ENCODE data around the gene TMEM106B. TPM values are rescaled to one million over a fixed set of nuclear protein-coding genes. Genes with fewer than 3 reads are reported as not detected.

The TMEM106B gene
- total RNA-seq, 2 experiments from 2014 or later, result 5.6 to 9.6 TPM

DNA sequence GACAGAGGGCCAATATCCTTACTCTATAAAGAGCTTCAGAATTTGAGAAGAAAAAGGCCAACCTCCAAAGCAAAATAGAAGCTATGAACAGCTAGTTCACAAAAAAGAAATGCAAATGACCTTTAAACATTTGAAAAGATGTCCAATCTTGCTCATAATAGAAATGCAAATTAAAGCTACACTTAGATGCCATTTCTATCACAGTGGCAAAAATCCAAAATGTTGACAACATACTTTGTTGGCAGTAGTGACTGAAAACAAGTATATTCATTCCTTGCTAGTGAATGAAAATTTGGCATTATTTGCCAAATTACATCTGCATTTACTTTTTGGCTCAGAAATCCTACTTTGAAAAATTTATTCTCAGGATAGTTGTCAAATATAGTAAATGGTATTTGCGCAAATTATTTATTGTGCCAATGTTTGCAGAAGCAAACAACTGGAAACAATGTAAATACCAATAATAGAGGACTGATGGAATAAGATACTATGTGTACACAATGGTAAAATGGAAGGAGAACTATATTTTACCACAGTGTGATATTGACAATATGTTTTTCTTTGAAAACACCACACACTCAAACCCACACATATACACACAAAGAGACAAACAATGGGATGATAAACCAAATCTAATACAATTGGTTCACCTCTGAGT, 9.4 kb downstream of the TMEM106B start:
- POLR2A ChIA-PET, result interaction anchor here (0.5 to 0.7 kb wide), 2 partner anchors 169 to 455 kb away, joined by 3 read pairs; no protein-coding TSS in a partner anchor
- CTCF ChIA-PET (ENCODE audit: unreplicated experiment), result no interaction called here
- no peak for DNase-seq (ENCODE audit: low spot score)

DNA sequence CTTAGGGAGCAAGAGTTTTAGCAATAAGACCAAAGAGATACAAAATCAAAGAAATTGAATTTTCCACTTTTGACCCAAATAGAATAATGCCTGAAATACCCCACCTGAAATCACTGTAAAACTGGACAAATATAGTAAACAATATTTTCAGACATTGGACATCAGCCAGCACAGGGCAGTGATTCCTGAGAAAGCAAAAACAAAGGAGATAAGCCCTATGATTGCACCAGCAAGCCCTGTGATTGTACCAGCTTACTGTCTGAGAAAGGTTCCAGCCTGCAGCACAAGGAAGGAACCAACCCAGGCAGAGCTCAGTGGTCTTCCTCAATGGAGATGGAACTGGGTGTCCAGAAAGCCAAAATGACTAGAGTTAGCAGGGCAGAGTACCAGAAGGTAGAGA, 10.3 kb downstream of the TMEM106B start:
- DNase-seq (ENCODE audit: low spot score), result no peak
- H3K9me3 ChIP-seq (ENCODE audit: low read length), result no peaks in the 10 kb centered on the region
- H3K79me2 ChIP-seq (ENCODE audit: insufficient read depth, low read depth, low read length), result no peaks in the 10 kb centered on the region
- CTCF ChIA-PET (ENCODE audit: unreplicated experiment), result no interaction called here
- TF ChIP-seq, protein P1, sequence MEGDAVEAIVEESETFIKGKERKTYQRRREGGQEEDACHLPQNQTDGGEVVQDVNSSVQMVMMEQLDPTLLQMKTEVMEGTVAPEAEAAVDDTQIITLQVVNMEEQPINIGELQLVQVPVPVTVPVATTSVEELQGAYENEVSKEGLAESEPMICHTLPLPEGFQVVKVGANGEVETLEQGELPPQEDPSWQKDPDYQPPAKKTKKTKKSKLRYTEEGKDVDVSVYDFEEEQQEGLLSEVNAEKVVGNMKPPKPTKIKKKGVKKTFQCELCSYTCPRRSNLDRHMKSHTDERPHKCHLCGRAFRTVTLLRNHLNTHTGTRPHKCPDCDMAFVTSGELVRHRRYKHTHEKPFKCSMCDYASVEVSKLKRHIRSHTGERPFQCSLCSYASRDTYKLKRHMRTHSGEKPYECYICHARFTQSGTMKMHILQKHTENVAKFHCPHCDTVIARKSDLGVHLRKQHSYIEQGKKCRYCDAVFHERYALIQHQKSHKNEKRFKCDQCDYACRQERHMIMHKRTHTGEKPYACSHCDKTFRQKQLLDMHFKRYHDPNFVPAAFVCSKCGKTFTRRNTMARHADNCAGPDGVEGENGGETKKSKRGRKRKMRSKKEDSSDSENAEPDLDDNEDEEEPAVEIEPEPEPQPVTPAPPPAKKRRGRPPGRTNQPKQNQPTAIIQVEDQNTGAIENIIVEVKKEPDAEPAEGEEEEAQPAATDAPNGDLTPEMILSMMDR (conservative IDR thresholded peaks at IDR 0.05; ENCODE audit: low read length), result no peak
- TF ChIP-seq EZH2phosphoT487 (IDR thresholded peaks at IDR 0.05; ENCODE audit: borderline replicate concordance, low read depth, low read length), result no peak
- no peak overlapping the region for H3K4me2 ChIP-seq (ENCODE audit: low read length)
- POLR2A ChIA-PET, result interaction anchor here (0.6 kb wide), 1 partner anchor 509 kb away, joined by 3 read pairs; no protein-coding TSS in a partner anchor
- H3K27ac ChIP-seq (ENCODE audit: low read depth, low read length, poor library complexity, severe bottlenecking), result no peak overlapping the region
- peaks cover 3% of the 10 kb centered on the region; the same call in 1 of the 2 replicates for H3K36me3 ChIP-seq (ENCODE audit: insufficient read depth, low read length)
- peaks cover 9% of the 10 kb centered on the region for H3K4me1 ChIP-seq (ENCODE audit: insufficient read depth, low read length, poor library complexity, severe bottlenecking)
- no peak overlapping the region for H2AFZ ChIP-seq (ENCODE audit: low read length)
- H3K9me2 ChIP-seq (ENCODE audit: insufficient read depth, low read length), result no peaks in the 10 kb centered on the region
- intact Hi-C loops (cut with micrococcal nuclease; ENCODE audit: unreplicated experiment), result no loop called here
- no peaks in the 10 kb centered on the region for H4K20me1 ChIP-seq (ENCODE audit: insufficient read depth, low read length)
- H3K4me3 ChIP-seq (ENCODE audit: low read depth, low read length, poor library complexity, severe bottlenecking), result no peak overlapping the region
- BruUV-seq (replicated peaks), result no TSS peak

More for the DNA sequence above, 9.4 kb downstream of the TMEM106B start:
- intact Hi-C loops (cut with micrococcal nuclease; ENCODE audit: unreplicated experiment), result no loop called here
- no TSS peak for BruUV-seq (replicated peaks)
- H3K36me3 ChIP-seq (ENCODE audit: insufficient read depth, low read length), result no peaks in the 10 kb centered on the region
- H3K4me3 ChIP-seq (ENCODE audit: low read depth, low read length, poor library complexity, severe bottlenecking), result no peak overlapping the region
- no peak overlapping the region for H3K4me2 ChIP-seq (ENCODE audit: low read length)
- TF ChIP-seq, protein P1 (conservative IDR thresholded peaks at IDR 0.05; ENCODE audit: low read length), result no peak
- TF ChIP-seq EZH2phosphoT487 (IDR thresholded peaks at IDR 0.05; ENCODE audit: borderline replicate concordance, low read depth, low read length), result no peak
- H3K4me1 ChIP-seq (ENCODE audit: insufficient read depth, low read length, poor library complexity, severe bottlenecking), result peaks cover 9% of the 10 kb centered on the region
- no peaks in the 10 kb centered on the region for H3K79me2 ChIP-seq (ENCODE audit: insufficient read depth, low read depth, low read length)
- no peaks in the 10 kb centered on the region for H3K9me3 ChIP-seq (ENCODE audit: low read length)
- no peaks in the 10 kb centered on the region for H4K20me1 ChIP-seq (ENCODE audit: insufficient read depth, low read length)
- no peak overlapping the region for H2AFZ ChIP-seq (ENCODE audit: low read length)
- H3K27ac ChIP-seq (ENCODE audit: low read depth, low read length, poor library complexity, severe bottlenecking), result no peak overlapping the region
- no peaks in the 10 kb centered on the region for H3K9me2 ChIP-seq (ENCODE audit: insufficient read depth, low read length)

All from OCI-LY7 (cell line).